OCI-LY1 (cell line): ENCODE measurements around the gene ARMC6.

ENCODE experiments used
- CTCF ChIP-seq: fragments of 200-600 bp; sonication (generic), shearing (Covaris generic); IDR thresholded peaks from 2 replicates; pipeline ENCODE4 v1.5.1; 2017; ENCODE audit warnings: mild to moderate bottlenecking, antibody characterized with exemption, low read length, moderate library complexity, mixed read lengths
- EZH2 ChIP-seq: fragments of 200-600 bp; sonication (generic), shearing (Covaris generic); IDR thresholded peaks from 2 replicates; pipeline ENCODE4 v1.8.0; 2017; ENCODE audit warnings: borderline replicate concordance, mixed run types, mild to moderate bottlenecking, antibody characterized with exemption, low read length, moderate library complexity, mixed read lengths

- TF ChIP-seq CTCF (no peak), EZH2 (no peak)
Observed at GRCh38 chr19:19067276-19068072, 34.1 kb downstream of the ARMC6 start.
